Prostate gland (tissue), 2 donors: Measurements from ENCODE around the gene OR2AG2. TPM values are rescaled to one million over a fixed set of nuclear protein-coding genes. Genes with fewer than 3 reads are reported as not detected.

ENCODE experiments used
- DNase-seq: peaks from one replicate; pipeline ENCODE4 v3.0.0-alpha.2; 2019; ENCODE audit warnings: low spot score
- H3K27ac ChIP-seq, 2 donors: fragments of 200-600 bp; sonication (generic); 2 replicates each; pipeline ENCODE4 v1.5.1; 2017 to 2019
- H3K27me3 ChIP-seq: fragments of 200-600 bp; sonication (generic); replicated peaks from 2 replicates; pipeline ENCODE4 v1.5.1; 2019; ENCODE audit not compliant: insufficient read depth
- H3K36me3 ChIP-seq, 2 donors: fragments of 200-600 bp; sonication (generic); 1 replicate in 1 of 2; 2 replicates in 1 of 2; pipeline versions ENCODE4 v1.5.1 to v1.8.1; 2017 to 2019
- H3K4me1 ChIP-seq: fragments of 200-600 bp; sonication (generic); replicated peaks from 2 replicates; pipeline ENCODE4 v1.5.1; 2019
- H3K4me3 ChIP-seq, 2 donors: fragments of 200-600 bp; sonication (generic); 2 replicates each; pipeline ENCODE4 v1.5.1; 2017 to 2019
- H3K9me3 ChIP-seq: fragments of 200-600 bp; sonication (generic); 2 replicates; pipeline ENCODE4 v1.5.1; 2017
- CTCF ChIP-seq, 4 experiments: fragments of 200-600 bp in 2 of 4; fragments of 450-650 bp in 2 of 4; sonication (generic) in 2 of 4; IDR thresholded peaks; 1 replicate in 3 of 4; 2 replicates in 1 of 4; pipeline ENCODE4 v1.5.1; 2016 to 2019; ENCODE audit warnings: antibody characterized with exemption in 4 of 4, mild to moderate bottlenecking in 2 of 4, moderate library complexity in 2 of 4
- POLR2A ChIP-seq: fragments of 450-650 bp; IDR thresholded peaks from one replicate; pipeline ENCODE4 v1.6.1; 2016; ENCODE audit warnings: antibody characterized with exemption, mild to moderate bottlenecking
- POLR2AphosphoS5 ChIP-seq: sonication (generic); formaldehyde crosslinking; IDR thresholded peaks from one replicate; pipeline ENCODE4 v1.6.1; 2017; ENCODE audit warnings: antibody characterized with exemption
- WGBS: methylation state at CpG from one replicate; pipeline ENCODE4 v1.1.5; 2018; 5-methylcytosine and 5-hydroxymethylcytosine counted together
- intact Hi-C: fragments of 100-400 bp; cut with DNase I; formaldehyde crosslinking; loops from one replicate; pipeline ENCODE4 v1.14.2; 2022
- total RNA-seq, 2 donors: library from RNA; depleted of rRNA; stranded (reverse); fragments of >200 nt; gene quantifications; one replicate each; pipeline ENCODE4 v1.1.0, GENCODE V29; 2016

The OR2AG2 gene
- total RNA-seq, 2 donors from 2014 or later = 0.55 to 0.91 TPM

GRCh38 chr11:6727971-6728760 is 43.6 kb downstream of the OR2AG2 start:
- H3K4me1 ChIP-seq = no peaks in the 10 kb centered on the region
- 62% methylated on average over 6 of the region's 6 CpGs for WGBS
- intact Hi-C loops = no loop called here
- H3K4me3 ChIP-seq = no peak overlapping the region
- no peaks in the 10 kb centered on the region for H3K9me3 ChIP-seq
- no peak for TF ChIP-seq POLR2A
- no peak for TF ChIP-seq POLR2AphosphoS5
- TF ChIP-seq CTCF (IDR thresholded peaks at IDR 0.05) = no peak
- H3K27ac ChIP-seq = no peak overlapping the region
- DNase-seq = no peak
- H3K27me3 ChIP-seq = no peaks in the 10 kb centered on the region
- H3K36me3 ChIP-seq = no peaks in the 10 kb centered on the region

GRCh38 chr11:6725386-6725896 is 46.3 kb downstream of the OR2AG2 start:
- Histone ChIP-seq H3K36me3 (no peaks in the 10 kb centered on the region), H3K27me3 (no peaks in the 10 kb centered on the region), H3K4me3 (no peak overlapping the region), H3K4me1 (no peaks in the 10 kb centered on the region), H3K27ac (no peak overlapping the region), H3K9me3 (no peaks in the 10 kb centered on the region)
- 42% methylated on average over 2 of the region's 2 CpGs for WGBS
- no peak for DNase-seq
- TF ChIP-seq POLR2A (no peak), CTCF (IDR thresholded peaks at IDR 0.05) (no peak), POLR2AphosphoS5 (no peak)
- intact Hi-C loops = no loop called here

GRCh38 chr11:6724013-6724412 is 47.8 kb downstream of the OR2AG2 start:
- Histone ChIP-seq H3K27me3 (no peaks in the 10 kb centered on the region), H3K9me3 (no peaks in the 10 kb centered on the region)

GRCh38 chr11:6721343-6721742 is 50.4 kb downstream of the OR2AG2 start:
- whole genome bisulfite sequencing = 93% methylated on average over 1 of the region's 1 CpG
- TF ChIP-seq CTCF (IDR thresholded peaks at IDR 0.05) (no peak), POLR2AphosphoS5 (no peak), POLR2A (no peak)
- intact Hi-C loops = no loop called here
- no peaks in the 10 kb centered on the region for H3K27me3 ChIP-seq
- H3K9me3 ChIP-seq = no peaks in the 10 kb centered on the region
- no peak for DNase-seq
- no peaks in the 10 kb centered on the region for H3K36me3 ChIP-seq
- H3K4me3 ChIP-seq = no peak overlapping the region
- H3K27ac ChIP-seq = no peak overlapping the region
- no peaks in the 10 kb centered on the region for H3K4me1 ChIP-seq

More at GRCh38 chr11:6724013-6724412, 47.8 kb downstream of the OR2AG2 start:
- no peaks in the 10 kb centered on the region for H3K4me1 ChIP-seq
- no peak overlapping the region for H3K27ac ChIP-seq
- 88% methylated on average over 1 of the region's 1 CpG for WGBS
- no peak for DNase-seq
- no peaks in the 10 kb centered on the region for H3K36me3 ChIP-seq
- no peak for TF ChIP-seq POLR2AphosphoS5
- TF ChIP-seq CTCF (IDR thresholded peaks at IDR 0.05) = no peak
- no peak for TF ChIP-seq POLR2A
- no peak overlapping the region for H3K4me3 ChIP-seq
- intact Hi-C loops = no loop called here

GRCh38 chr11:6719576-6719975 is 52.2 kb downstream of the OR2AG2 start:
- no peaks in the 10 kb centered on the region for H3K4me1 ChIP-seq
- H3K4me3 ChIP-seq = no peak overlapping the region
- no peak for DNase-seq
- TF ChIP-seq POLR2A (no peak), POLR2AphosphoS5 (no peak), CTCF (IDR thresholded peaks at IDR 0.05) (no peak)
- H3K27me3 ChIP-seq = no peaks in the 10 kb centered on the region
- no peak overlapping the region for H3K27ac ChIP-seq
- H3K9me3 ChIP-seq = no peaks in the 10 kb centered on the region
- no peaks in the 10 kb centered on the region for H3K36me3 ChIP-seq
- intact Hi-C loops = no loop called here
- WGBS = 29% methylated on average over 1 of the region's 1 CpG
